ENCODE results near the gene RPL36.
"Not testable (repeated sequence)": the region's sequence is repeated elsewhere in the genome, so short reads cannot be mapped to it uniquely, and the experiment has no call there.

RPL36 gene

GRCh38 chr19:5676105-5676771 lies 13.9 kb upstream of the RPL36 start:
- peak; percentile 81 for DNase-seq

DNA sequence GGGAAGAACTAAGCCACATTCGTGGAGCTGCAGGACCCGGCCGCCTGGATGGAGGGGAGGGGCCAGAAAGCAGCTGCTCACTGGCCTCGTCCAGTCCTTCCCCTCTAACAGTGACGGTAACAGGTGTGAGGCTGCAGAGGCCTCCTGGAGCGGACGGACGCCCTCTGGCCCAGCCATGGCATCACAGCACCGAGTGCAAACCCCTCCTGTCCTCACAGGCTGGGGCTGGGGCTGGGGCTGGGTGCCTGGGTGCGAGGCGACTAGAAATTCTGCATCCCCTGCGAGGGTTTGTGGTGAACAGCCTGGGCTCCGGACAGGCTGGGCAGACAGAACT lies 13.4 kb upstream of the RPL36 start:
- DNase-seq: peak; percentile 58

- no peak for DNase-seq
Measured at GRCh38 chr19:5677136-5677535, 13.0 kb upstream of the RPL36 start.

GRCh38 chr19:5677580-5677979 lies 12.5 kb upstream of the RPL36 start:
- DNase-seq: no peak

GRCh38 chr19:5678071-5678718 lies 11.9 kb upstream of the RPL36 start:
- DNase-seq: no peak

DNA sequence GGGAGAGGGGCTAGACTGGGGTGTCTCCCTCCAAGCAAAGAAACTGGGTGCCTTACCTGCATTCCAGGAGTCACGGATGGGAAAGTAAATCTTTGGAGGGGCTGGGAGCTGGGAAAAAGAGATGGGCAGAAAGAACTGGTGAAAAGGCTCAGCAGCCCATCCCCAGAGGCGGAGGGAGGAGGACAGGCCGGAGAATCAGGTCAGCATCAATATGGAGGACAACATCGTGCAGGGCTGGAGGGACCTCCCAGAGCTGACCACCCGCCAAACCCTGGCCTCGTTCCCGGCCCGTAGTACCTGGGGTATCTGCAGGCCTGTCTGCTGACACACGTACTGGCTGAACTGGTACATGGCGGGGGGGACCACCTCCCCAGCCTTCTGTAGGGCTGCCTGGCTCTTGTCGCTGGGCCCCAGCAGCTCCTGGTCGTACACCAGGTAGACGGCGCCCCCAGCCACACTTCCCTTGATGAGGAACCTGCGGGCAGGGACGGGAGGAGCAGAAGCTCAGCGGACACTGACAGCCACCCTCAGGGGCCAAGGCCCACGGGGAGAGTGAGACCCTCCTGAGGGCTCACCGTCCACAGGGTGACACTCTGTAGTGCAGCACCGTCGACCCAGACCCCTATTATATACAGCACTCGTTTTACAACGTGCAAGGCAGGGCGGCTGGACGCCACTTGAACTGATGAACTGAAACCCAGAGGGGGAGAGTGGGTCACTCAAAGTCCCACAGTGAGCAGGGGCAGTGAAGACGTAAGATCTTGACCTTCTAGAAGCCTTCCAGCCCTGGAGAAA lies 10.6 kb upstream of the RPL36 start:
- DNase-seq: no peak

GRCh38 chr19:5680084-5680436 lies 10.0 kb upstream of the RPL36 start:
- DNase-seq: no peak

DNA sequence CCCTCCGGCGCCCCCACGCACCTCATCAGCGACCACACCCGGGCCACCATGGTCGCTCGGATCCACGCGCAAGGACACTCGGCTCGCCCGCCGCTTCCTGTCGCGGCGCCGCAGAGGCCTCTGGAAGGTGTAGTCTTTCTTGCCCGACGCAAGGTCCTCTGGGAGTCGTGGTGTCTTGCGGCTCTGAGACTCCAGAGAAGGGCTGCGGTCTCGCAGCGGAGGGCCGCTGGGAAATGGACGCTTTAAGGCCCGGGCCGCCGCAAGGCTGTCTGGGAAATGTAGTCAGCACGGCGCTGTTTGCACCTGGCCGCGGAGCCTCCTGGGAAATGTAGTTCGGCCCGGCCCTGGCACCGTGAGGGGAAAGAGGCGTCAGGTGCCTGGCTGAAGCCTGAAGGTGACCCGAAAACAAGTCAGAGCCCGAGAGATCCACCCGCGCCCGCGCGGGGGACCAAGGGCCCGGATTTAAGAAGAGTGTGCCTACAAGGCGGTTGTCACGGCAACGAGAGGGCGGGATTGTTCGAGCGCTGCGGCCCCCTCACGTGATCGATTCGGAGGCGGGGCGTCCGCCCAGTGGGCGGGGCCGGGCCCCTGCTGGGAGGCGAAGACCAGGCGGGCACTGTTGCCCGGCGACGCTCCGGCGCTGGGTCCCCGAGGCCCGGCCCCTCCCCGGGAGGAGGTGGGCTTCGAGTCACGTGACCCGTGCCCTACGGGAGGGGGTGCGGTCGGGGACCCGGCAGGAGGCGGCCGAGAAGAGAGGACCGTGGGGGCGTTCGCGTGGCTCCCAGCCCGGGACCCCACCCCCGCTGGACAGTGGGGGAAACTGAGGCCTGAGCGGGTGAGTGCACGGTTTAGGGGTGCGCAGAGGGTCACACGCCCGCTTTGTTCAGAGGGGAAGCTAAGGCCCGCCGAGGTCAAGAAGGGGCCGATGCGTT lies 9.4 kb upstream of the RPL36 start, which contains the start of the genes HSD11B1L and MICOS13:
HSD11B1L (plus strand) TSS at position 591 of the 932 bp plus-strand sequence. CDS start 3,806 bp downstream, outside the sequence.
MICOS13 (minus strand) TSS at position 80 of the 932 bp plus-strand sequence; CDS start at position 50, 30 bp downstream.
- peak; percentile 99 for DNase-seq

- no peak for DNase-seq
Measured at GRCh38 chr19:5681391-5682106, 8.5 kb upstream of the RPL36 start.

- peak; percentile 20 for DNase-seq
Measured at GRCh38 chr19:5682107-5682482, 8.0 kb upstream of the RPL36 start.

DNA sequence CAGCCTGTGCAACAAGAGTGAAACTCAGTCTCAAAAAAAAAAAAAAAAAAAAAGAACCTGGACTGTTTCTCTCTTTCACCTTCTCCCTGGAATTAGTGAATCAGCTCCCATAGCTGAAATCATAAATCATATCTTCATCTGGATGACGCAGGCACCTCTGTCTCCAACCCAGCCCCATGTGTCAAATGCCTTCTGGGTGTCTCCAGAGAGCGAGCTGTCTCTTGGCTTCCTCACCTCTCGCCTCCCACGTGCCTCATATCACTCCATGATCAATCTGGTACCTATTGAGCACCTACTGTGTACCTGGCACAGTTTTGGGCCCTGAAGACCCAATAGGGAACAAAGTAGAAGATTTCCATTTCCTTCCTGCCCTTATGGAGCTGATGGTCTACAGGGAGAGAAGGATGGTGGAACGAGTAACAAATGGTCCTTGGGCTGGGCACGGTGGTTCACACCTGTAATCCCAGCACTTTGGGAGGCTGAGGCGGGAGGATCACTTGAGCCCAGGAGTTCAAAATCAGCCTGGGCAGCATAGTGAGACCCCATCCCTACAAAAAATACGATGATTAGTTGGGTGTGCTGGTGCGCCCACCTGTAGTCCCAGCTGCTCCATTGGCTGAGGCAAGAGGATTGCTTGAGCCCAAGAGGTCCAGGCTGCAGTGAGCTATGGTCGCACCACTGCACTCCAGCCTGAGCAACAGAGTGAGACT lies 6.8 kb upstream of the RPL36 start:
- DNase-seq: peak; percentile 14

DNA sequence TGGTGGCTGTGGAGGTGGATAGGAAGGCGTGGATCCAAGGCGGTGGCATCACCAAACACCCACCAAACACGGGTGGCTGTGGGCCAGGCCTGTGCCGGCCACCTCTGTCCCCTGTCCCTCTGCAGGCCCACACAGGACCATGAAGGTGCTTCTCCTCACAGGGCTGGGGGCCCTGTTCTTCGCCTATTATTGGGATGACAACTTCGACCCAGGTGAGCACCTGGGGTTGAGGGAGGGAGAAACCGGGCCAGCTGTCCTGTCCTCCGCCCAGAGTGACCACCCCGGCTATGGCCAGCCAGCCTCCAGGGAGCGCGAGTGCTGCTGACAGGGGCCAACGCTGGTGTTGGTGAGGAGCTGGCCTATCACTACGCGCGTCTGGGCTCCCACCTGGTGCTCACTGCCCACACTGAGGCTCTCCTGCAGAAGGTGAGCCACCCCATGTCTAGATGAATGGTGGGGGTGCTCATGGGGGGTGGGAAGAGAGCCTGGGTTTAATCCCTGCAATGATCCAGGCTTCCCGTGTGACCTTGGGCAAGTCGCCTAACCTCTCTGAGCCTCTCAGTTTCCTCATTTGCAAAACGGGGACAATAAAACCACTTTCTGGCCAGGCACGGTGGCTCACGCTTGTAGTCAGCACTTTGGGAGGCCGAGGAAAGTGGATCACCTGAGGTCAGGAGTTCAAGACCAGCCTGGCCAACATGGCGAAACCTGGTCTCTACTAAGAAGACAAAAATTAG lies 5.2 kb upstream of the RPL36 start:
- peak; percentile 24 for DNase-seq

DNA sequence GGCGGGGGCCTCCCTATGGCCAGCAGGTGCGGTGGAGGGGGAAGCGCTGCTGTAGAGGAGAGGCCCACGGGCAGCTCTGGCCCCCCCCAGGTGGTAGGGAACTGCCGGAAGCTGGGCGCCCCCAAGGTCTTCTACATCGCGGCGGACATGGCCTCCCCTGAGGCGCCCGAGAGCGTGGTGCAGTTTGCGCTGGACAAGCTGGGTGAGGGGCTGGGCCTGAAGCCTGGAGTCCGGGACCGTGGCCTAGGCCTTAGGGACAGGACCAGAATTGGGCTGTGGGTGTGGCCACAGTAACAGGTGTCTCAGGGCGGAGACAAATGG lies 3.8 kb upstream of the RPL36 start:
- DNase-seq: no peak

- peak; percentile 97 for DNase-seq
Measured at GRCh38 chr19:5686647-5687359, 3.3 kb upstream of the RPL36 start.

- DNase-seq: no peak
Measured at GRCh38 chr19:5687360-5688198, 2.5 kb upstream of the RPL36 start.

- DNase-seq: not testable (repeated sequence)
Measured at GRCh38 chr19:5688262-5688881, 1.7 kb upstream of the RPL36 start.

DNA sequence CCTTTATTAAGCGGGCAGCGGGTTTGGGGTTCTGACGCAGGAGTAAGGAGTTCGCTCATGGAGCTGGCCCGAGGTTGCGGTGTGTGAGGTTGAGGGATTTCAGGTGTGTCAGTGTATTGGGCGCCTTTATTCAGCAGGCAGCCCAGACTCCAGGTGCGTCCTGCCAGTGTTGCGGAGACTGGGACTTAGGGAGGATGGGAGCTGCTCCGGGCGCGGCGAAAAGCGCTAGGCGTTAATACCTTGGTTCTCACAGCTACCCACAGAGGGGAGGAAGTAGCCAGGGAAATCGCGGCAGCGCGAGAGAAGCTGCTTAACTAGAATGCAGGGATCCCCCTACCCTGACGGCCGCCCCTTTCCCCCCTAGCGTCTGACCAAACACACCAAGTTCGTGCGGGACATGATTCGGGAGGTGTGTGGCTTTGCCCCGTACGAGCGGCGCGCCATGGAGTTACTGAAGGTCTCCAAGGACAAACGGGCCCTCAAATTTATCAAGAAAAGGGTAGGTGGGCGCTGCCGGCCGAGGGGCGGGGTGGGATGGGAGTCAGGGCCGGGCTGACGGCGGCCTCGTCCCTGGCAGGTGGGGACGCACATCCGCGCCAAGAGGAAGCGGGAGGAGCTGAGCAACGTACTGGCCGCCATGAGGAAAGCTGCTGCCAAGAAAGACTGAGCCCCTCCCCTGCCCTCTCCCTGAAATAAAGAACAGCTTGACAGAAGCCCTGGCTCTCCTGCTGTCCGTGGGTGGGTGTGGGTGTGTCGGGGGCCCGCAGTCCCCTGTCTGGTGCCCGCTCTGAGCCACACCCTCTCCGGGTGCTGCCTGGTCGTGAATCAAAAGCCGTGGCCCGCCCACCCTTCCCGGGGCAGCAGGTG lies 1.1 kb downstream of the RPL36 start:
- DNase-seq: peak; percentile 81
